Caco-2 (cell line): ENCODE measurements around the gene KRT5. TPM values are rescaled to one million over a fixed set of nuclear protein-coding genes. Genes with fewer than 3 reads are reported as not detected.

Experiments used
- BruUV-seq: library from RNA; stranded (reverse); fragments of 400-500 nt; replicated peaks from 2 replicates; lab custom pipeline; 2021; lab: Mats Ljungman, UMichigan
- CTCF ChIA-PET: fragments of 300-600 bp; sonication (Branson Sonifier 250); formaldehyde crosslinking; loops from one replicate; lab custom pipeline; 2022; ENCODE audit warnings: antibody characterized with exemption; lab: Charles Lee
- POLR2A ChIA-PET: fragments of 300-600 bp; sonication (Branson Sonifier 250); formaldehyde crosslinking; loops from one replicate; lab custom pipeline; 2022; ENCODE audit warnings: antibody characterized with exemption; lab: Charles Lee
- DNase-seq, 2 experiments: peaks; one replicate each; pipeline versions ENCODE4 v3.0.0 to v3.0.0-alpha.2; 2020 to 2022
- H3K27me3 ChIP-seq: replicated peaks from 2 replicates; pipeline ENCODE4 v1.6.0; 2011; ENCODE audit warnings: low read length; ENCODE audit not compliant: control insufficient read depth, insufficient read depth
- H3K36me3 ChIP-seq: 2 replicates; pipeline ENCODE4 v1.5.1; 2011; ENCODE audit warnings: low read length; ENCODE audit not compliant: control insufficient read depth, insufficient read depth
- H3K4me1 ChIP-seq: fragments of 250-450 bp; sonication (Bioruptor Pico); 2 replicates; pipeline ENCODE4 v1.5.1; 2020; ENCODE audit warnings: mild to moderate bottlenecking
- H3K4me3 ChIP-seq: 2 replicates; pipeline ENCODE4 v1.5.1; 2011; ENCODE audit warnings: low read depth, mild to moderate bottlenecking, control low read depth, low read length
- H3K9me3 ChIP-seq: fragments of 250-450 bp; sonication (Bioruptor Pico); 2 replicates; pipeline ENCODE4 v1.5.1; 2020; ENCODE audit warnings: mild to moderate bottlenecking, moderate library complexity
- H3K27ac Mint-ChIP-seq: one replicate; pipeline ENCODE4 v1.8.0; 2022; ENCODE audit warnings: mixed read lengths; ENCODE audit not compliant: unreplicated experiment
- H3K27me3 Mint-ChIP-seq: one replicate; pipeline ENCODE4 v1.8.0; 2022; ENCODE audit warnings: mixed read lengths; ENCODE audit not compliant: insufficient read depth, unreplicated experiment
- H3K36me3 Mint-ChIP-seq: one replicate; pipeline ENCODE4 v1.8.0; 2022; ENCODE audit warnings: mild to moderate bottlenecking, mixed read lengths; ENCODE audit not compliant: insufficient read depth, unreplicated experiment
- H3K4me1 Mint-ChIP-seq: one replicate; pipeline ENCODE4 v1.8.0; 2022; ENCODE audit warnings: low read depth, mixed read lengths; ENCODE audit not compliant: unreplicated experiment
- H3K4me3 Mint-ChIP-seq: one replicate; pipeline ENCODE4 v1.8.0; 2022; ENCODE audit warnings: mild to moderate bottlenecking, moderate library complexity, mixed read lengths; ENCODE audit not compliant: unreplicated experiment
- H3K9me3 Mint-ChIP-seq: one replicate; pipeline ENCODE4 v1.8.0; 2022; ENCODE audit warnings: mixed read lengths; ENCODE audit not compliant: unreplicated experiment
- intact Hi-C: fragments of 100-400 bp; cut with micrococcal nuclease; formaldehyde crosslinking; loops from one replicate; pipeline ENCODE4 v1.10.0; 2022; ENCODE audit not compliant: unreplicated experiment
- total RNA-seq: library from RNA; stranded (reverse); gene quantifications from 2 replicates; pipeline ENCODE4 v1.2.3, GENCODE V29; 2022
- TF ChIP-seq, protein P1 (sequence below), 2 experiments: fragments of 200-600 bp in 1 of 2; IDR thresholded peaks; 1 replicate in 1 of 2; 2 replicates in 1 of 2; pipeline versions ENCODE4 v1.5.1 to v1.8.0; 2011 to 2022; ENCODE audit warnings: antibody characterized with exemption in 1 of 2, control low read depth in 1 of 2, inconsistent platforms in 1 of 2, low read depth in 1 of 2, low read length in 1 of 2, mild to moderate bottlenecking in 1 of 2, moderate library complexity in 1 of 2; ENCODE audit not compliant: insufficient read depth in 1 of 2, severe bottlenecking in 1 of 2, unreplicated experiment in 1 of 2

Gene KRT5
- total RNA-seq, 1 experiment from 2014 or later, result 0.50 TPM

DNA sequence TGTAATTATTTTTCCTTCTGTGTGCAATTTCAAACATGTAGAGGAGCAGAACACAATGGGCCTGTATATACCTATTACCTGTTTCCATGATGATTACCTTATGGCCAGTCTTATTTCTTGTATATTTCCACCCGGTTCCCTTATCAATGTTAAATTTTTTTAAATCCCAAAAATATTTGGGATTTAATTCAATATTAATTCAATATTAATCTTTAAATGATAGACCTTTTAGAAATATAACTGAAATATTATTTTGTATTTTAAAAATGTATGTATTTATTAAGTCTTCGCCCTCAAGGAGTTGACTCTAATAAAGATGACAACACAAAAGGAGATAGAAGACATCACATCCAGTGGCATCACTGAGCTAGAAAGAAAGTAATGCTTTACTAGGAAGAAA, 46.0 kb downstream of the KRT5 start:
- Mint-ChIP-seq H3K9me3 (peaks cover 21% of the 10 kb centered on the region), H3K4me3 (no peak overlapping the region), H3K4me1 (no peaks in the 10 kb centered on the region), H3K27me3 (peaks cover 7% of the 10 kb centered on the region), H3K36me3 (no peaks in the 10 kb centered on the region), H3K27ac (no peak overlapping the region)
- DNase-seq, result no peak
- no TSS peak for BruUV-seq
- TF ChIP-seq, protein P1, sequence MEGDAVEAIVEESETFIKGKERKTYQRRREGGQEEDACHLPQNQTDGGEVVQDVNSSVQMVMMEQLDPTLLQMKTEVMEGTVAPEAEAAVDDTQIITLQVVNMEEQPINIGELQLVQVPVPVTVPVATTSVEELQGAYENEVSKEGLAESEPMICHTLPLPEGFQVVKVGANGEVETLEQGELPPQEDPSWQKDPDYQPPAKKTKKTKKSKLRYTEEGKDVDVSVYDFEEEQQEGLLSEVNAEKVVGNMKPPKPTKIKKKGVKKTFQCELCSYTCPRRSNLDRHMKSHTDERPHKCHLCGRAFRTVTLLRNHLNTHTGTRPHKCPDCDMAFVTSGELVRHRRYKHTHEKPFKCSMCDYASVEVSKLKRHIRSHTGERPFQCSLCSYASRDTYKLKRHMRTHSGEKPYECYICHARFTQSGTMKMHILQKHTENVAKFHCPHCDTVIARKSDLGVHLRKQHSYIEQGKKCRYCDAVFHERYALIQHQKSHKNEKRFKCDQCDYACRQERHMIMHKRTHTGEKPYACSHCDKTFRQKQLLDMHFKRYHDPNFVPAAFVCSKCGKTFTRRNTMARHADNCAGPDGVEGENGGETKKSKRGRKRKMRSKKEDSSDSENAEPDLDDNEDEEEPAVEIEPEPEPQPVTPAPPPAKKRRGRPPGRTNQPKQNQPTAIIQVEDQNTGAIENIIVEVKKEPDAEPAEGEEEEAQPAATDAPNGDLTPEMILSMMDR (IDR thresholded peaks at IDR 0.05; ENCODE audit: insufficient read depth in 1 of 2, low read depth in 1 of 2, low read length in 1 of 2, severe bottlenecking in 1 of 2, unreplicated experiment in 1 of 2), result no peak
- Histone ChIP-seq H3K9me3 (no peaks in the 10 kb centered on the region), H3K27me3 (no peaks in the 10 kb centered on the region), H3K4me1 (no peaks in the 10 kb centered on the region), H3K4me3 (no peak overlapping the region), H3K36me3 (no peaks in the 10 kb centered on the region)
- ChIA-PET POLR2A (no interaction called here), CTCF (no interaction called here)
- intact Hi-C loops, result no loop called here

DNA sequence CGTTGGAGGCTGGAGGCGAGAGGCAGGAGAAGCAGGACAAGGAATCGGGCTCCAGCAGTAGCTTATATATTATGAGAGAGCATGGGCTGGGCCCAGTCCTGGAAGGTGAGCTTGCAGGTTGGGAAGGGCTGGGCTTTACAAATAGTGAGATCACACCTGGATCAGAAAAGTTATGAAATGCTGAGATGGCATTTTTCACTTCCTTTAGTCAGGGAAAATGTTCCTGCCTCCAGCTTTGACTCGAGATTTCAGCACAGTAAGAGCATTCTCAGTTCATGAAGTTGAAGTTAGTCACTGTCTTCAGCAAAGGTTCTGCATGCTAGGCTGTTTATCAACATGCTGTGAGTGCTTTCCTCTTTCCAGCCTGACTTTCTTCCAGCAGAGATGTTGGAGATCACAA, 46.4 kb downstream of the KRT5 start, which contains the start of gene KRT6C:
KRT6C (minus strand) TSS at position 38 of the 400 bp plus-strand sequence. CDS start 68 bp downstream, outside the sequence.
- Mint-ChIP-seq H3K4me1 (no peaks in the 10 kb centered on the region), H3K9me3 (peaks cover 18% of the 10 kb centered on the region), H3K27me3 (peaks cover 8% of the 10 kb centered on the region), H3K27ac (no peak within 1 kb of the TSS), H3K4me3 (no peak within 1 kb of the TSS), H3K36me3 (no peaks in the 10 kb centered on the region)
- Histone ChIP-seq H3K9me3 (no peaks in the 10 kb centered on the region), H3K4me1 (no peaks in the 10 kb centered on the region), H3K4me3 (no peak within 1 kb of the TSS), H3K27me3 (no peaks in the 10 kb centered on the region), H3K36me3 (no peaks in the 10 kb centered on the region)
- no TSS peak for BruUV-seq
- no peak for DNase-seq
- ChIA-PET POLR2A (no interaction called here), CTCF (no interaction called here)
- TF ChIP-seq, protein P1 (IDR thresholded peaks at IDR 0.05; ENCODE audit: insufficient read depth in 1 of 2, low read depth in 1 of 2, low read length in 1 of 2, severe bottlenecking in 1 of 2, unreplicated experiment in 1 of 2), result no peak
- intact Hi-C loops, result no loop called here

DNA sequence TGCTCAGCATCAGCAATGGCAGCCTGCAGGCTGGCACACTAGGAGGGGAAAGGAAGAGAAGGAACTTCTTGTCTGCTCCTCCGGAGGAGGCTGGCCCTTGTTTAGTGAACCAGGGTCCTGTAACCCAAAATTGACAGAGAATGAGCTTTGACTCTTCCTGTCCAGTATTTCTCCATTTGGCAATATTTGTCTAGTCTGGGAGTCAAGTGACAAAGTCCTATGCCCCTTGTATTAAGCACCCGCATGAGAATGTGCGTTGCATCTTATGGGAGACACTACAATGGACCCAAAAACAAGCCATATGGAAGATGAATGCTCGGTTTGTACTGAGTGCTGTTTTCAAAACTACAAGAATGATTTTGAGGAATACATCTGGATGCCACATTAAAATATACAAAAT, 50.3 kb downstream of the KRT5 start:
- no peak for DNase-seq
- no peak overlapping the region for H3K27ac Mint-ChIP-seq
- Histone ChIP-seq H3K27me3 (no peaks in the 10 kb centered on the region), H3K36me3 (no peaks in the 10 kb centered on the region), H3K4me3 (no peak overlapping the region), H3K4me1 (no peaks in the 10 kb centered on the region), H3K9me3 (no peaks in the 10 kb centered on the region)
- BruUV-seq, result no TSS peak
- intact Hi-C loops, result no loop called here
- POLR2A ChIA-PET, result no interaction called here
- H3K4me3 Mint-ChIP-seq, result no peak overlapping the region
- TF ChIP-seq, protein P1 (IDR thresholded peaks at IDR 0.05; ENCODE audit: insufficient read depth in 1 of 2, low read depth in 1 of 2, low read length in 1 of 2, severe bottlenecking in 1 of 2, unreplicated experiment in 1 of 2), result no peak
- CTCF ChIA-PET, result interaction anchor here (1.3 kb wide), 1 partner anchor 74 kb away, joined by 3 read pairs; no protein-coding TSS in a partner anchor
- H3K36me3 Mint-ChIP-seq, result no peaks in the 10 kb centered on the region
- peaks cover 14% of the 10 kb centered on the region for H3K27me3 Mint-ChIP-seq
- no peaks in the 10 kb centered on the region for H3K4me1 Mint-ChIP-seq
- no peaks in the 10 kb centered on the region for H3K9me3 Mint-ChIP-seq
